Femur (tissue), 1 donor: Measurements from ENCODE around the gene RAB13.
A peak's percentile ranks its signal among the peaks of the same experiment; 100 is the strongest.

Experiments
- DNase-seq: peaks from one replicate; pipeline ENCODE4 v3.0.0-alpha.2; 2017

Gene RAB13

DNA sequence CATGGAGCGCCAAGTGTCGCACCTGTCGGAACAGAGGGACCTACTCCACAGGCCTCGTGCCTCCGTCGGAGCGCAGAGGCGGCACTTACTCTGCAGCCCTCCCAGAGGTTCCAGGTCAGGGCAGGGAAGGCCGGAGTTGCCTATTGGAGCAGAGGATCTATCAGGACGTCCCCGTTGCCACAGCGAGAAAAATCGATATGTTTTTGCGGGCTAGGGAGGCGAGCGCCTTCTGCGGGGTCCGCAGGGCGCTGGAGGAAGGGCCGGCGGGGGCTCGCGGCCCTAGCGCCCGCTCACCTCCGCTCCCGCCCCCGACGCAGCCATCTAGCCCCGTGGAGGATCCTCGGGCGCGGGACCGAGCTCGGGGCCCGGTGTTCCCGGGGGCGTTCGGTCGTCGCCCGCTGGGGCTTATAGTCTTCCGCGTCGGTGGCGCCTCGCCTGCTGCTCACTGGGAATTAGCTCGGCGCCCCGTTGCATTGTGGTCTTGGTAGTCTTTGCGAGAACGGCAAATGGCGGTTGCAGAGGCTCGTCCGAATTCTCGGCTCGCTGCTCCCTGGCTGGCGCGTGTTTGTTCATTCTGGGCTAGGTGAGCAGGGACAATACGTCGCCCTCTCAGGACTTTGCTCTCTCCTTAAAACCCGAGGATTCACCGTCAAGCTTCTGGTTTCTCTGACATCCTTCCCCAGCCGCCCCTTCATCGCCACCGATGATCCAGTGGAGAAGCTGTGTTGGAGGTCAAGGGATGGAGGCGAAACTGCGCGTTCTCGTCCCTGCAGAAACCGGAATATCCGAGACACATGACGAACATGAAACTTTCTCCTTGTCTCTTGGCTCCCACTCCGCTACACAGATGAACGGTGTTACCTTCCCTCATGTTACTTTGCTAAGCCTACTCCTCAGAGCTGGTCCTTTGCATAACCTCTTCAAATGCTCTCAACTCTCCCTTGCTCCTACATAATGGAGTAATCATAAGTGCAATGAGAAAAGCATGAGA is 8.6 kb downstream of the RAB13 start, which contains the start of gene JTB:
Gene JTB (minus strand): TSS at position 425 of the 991 bp plus-strand sequence. CDS start 422 bp downstream, at position 3.
- peak; percentile 92 for DNase-seq

DNA sequence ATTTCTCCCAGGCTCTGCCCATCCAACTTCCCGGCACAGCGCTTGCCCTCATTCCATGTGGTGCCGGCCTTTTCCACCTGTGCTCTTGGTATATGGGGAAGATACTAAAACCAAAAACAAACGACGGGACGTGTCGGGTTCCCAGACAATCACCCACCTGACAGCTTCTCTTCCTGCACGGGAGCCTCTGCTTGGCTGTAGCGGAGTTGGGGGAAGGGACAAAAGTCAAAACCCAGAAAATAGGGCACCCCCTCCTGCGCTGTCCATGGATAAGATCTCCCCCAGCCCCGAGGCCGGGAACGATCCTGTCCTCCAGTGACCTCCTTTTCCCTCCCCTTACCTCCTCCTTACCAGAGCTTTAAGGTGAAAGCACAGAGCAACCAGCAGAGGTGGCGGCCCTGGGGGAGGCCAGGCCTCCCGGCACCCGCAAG is 9.3 kb downstream of the RAB13 start:
- DNase-seq: no peak

DNA sequence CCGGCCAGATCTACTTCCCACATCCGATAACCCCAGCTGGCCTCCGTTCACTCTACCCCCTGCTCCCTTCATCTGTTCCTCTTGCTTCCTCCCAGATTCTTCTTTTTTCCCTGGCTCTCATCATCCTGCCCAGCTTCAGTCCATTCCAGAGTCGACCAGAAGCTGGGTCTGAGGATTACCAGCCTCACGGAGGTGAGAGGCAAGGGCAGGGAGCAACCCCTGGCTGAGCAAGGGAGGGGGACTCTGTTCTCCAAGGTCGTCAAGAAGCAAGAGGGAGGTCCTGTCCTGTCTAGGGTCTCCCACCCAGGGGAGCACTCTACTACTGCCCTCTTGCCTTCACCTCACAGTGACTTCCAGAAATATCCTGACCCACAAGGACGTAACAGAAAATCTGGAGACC is 12.6 kb downstream of the RAB13 start:
- no peak for DNase-seq

DNA sequence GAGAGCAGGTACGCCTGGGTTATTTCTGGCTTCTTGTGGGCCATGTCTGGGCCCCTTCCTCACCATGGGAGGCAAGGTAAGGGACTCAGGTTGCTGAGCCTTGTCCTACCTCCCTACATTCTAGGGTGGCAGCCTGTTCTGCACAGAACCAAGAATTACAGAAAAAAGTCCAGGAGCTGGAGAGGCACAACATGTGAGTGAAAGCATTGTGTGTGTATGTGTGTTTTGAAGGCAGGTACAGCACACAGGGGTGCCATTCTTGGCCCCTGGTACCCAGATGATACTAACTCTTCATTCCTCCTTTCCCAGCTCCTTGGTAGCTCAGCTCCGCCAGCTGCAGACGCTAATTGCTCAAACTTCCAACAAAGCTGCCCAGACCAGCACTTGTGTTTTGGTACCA is 13.1 kb downstream of the RAB13 start:
- no peak for DNase-seq

DNA sequence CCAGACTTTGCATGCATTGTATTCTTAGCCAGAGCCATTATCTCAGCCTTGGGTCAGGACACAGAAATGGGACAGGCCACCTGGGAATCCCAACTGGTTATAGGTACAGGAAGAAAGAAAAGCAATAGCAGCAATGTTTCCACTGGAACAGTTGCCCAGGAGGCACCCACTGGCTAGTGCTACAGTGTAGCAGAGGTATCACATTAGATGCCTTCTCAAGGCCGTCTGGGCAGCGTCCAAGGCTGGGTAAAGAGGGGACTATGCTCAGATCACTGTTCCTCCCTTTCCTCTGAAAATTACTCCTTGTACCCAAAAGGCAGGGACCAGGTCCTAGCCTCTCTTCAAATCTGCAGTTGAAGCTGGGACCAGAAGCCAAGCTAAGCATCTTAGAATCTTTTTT is 15.8 kb downstream of the RAB13 start:
- no peak for DNase-seq

DNA sequence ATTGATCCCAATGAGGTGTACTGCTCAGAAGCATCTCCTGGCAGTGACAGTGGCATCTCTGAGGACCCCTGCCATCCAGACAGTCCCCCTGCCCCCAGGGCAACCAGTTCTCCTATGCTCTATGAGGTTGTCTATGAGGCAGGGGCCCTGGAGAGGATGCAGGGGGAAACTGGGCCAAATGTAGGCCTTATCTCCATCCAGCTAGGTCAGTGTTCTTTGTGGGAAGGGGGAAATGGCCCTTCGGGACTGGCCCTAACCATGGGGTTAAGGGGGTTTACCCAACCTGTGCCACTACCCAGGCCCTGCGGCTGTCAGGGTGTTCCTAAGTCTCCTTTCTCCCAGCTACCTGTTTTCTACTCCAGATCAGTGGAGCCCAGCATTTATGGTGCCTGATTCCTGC is 17.2 kb downstream of the RAB13 start:
- no peak for DNase-seq

DNA sequence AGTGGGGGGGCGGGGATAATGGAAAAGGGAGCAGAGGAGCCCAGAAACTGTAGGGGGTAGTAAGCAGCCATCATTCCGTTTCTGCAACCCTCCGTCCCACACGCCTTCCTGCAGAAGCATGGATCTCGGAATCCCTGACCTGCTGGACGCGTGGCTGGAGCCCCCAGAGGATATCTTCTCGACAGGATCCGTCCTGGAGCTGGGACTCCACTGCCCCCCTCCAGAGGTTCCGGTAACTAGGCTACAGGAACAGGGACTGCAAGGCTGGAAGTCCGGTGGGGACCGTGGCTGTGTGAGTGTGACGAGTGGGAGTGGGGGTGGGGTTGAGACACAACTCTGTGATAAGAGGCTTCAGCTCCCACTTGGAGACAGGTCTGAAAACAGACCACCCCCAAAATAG is 17.7 kb downstream of the RAB13 start:
- no peak for DNase-seq

DNA sequence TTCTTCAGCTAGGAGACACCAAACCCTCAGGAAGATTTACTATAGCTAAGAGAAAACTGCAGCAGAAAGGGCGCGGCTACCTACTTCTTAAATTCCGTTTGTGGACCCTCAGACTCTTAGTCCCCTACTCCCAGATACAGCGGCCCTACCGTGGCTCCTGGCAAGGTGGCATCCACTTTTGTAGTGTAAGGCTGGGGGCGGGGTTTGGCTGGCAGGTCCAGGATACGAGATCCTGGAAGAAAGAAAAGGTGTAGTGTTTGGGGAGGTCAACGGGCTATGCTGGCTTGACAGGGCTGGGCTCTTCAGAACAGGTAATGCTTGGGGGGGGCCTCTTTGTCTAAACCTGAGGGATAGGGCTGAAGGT is 18.2 kb downstream of the RAB13 start:
- DNase-seq: no peak

DNA sequence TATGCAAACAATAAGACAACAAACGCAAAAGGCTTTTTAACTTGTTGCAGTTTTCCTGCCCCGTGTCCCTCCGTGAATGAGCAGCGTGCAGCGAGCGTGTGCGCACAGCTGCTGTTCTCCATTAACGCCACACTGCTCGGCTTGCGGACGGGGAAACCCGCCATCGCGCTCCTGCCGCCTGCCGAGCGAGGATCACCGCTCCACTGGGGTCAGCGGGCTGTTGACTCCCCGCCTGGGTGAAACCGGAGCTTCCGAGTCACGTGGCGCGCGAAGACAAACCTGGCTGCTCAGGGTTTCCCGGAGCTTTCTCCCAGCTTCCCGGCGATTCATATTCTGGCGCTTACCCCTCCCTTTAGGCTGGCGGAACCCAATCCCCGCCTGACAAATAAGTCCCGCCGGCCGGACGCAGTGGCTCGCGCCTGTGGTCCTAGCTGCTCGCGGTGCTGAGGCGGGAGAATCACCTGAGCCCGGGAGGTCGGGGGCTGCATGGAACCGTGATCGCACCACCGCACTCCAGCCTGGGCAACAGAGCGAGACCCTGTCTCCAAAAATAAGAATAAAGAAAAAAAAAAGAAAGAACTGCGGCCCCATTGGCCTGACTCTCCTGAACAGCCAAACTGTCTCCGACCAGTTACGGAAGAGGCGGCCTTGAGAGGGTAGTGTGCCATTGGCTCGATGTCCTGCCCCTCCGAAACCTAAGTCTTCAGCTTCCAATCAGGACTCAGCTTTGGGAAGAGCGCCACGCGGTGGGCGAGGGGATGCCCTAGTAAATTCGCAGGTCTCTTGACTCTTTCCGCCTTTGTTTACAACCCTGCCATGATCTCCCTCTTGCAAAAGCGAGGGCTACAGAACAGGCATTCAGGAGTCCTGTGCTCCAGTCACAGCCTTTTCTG is 18.8 kb downstream of the RAB13 start, which contains the start of gene CREB3L4:
Gene CREB3L4 (plus strand): TSS at position 796 of the 893 bp plus-strand sequence. CDS start 624 bp downstream, outside the sequence.
- DNase-seq: peak; percentile 96

DNA sequence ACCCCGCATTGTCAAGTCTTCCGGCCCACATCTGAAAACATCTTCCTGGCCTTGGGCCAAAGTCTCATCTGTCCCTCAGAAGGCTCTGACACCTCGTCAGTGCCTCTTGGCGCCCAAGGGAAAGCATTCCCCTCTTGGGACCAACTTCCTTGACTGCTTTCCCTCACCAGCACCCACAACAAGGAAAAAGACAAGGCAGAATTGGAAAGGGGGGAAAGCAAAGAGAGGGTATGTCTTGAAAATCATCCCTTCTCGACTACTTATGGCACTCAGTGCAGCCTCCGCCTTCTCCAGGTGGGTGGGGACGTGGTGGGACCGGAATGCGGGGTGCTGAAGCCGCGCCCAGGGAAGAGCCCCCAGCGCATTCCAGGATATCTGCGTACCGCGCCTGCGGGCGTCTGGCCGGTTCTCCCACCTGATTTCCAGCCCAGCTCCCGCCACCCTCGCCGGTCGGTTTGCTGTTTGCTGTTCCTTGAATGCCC is 22.2 kb downstream of the RAB13 start:
- peak; percentile 56 for DNase-seq

DNA sequence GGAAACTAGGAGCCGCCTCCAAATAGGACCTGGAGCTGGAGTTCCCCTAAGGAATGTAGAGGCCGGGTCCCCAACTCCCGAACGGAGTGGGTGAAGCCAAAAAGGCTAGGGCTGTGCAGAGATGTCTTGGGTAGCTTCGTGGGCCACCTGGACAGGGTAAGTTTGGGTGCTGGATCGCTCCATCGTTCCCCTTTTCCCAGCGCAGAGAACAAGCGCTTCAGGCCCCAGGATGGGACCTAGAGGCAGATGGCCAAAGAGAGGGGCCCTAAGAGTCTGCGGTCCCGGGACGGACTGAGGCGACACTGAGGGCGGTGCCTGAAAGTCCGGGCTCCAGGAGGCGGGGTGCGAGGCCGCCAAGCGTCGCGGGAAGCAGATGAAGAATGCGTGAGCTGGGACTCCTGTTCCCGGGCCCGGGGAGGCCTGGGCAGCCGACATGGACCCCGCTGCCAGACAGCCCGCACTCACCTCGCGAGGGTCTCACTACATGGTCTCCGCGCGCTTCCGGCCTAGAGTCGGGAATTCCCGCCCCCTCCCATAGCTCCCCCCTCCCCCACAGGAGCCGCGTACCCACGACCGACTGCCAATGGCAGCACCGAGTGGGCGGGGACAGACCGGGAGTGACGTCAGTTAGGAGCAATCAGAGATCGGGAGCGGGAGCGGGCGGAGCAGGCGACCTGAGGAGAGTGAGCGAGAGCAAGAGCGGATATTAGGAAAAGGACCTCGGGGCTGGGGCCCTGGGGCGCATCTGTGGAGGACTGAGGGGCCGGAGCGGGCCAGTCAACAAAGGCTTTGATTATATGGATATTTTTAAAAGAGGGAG is 22.9 kb downstream of the RAB13 start, which contains the start of gene SLC39A1:
Gene SLC39A1 (minus strand): TSS at position 508 of the 820 bp plus-strand sequence. CDS start 822 bp downstream, outside the sequence.
- peak; percentile 99 for DNase-seq

DNA sequence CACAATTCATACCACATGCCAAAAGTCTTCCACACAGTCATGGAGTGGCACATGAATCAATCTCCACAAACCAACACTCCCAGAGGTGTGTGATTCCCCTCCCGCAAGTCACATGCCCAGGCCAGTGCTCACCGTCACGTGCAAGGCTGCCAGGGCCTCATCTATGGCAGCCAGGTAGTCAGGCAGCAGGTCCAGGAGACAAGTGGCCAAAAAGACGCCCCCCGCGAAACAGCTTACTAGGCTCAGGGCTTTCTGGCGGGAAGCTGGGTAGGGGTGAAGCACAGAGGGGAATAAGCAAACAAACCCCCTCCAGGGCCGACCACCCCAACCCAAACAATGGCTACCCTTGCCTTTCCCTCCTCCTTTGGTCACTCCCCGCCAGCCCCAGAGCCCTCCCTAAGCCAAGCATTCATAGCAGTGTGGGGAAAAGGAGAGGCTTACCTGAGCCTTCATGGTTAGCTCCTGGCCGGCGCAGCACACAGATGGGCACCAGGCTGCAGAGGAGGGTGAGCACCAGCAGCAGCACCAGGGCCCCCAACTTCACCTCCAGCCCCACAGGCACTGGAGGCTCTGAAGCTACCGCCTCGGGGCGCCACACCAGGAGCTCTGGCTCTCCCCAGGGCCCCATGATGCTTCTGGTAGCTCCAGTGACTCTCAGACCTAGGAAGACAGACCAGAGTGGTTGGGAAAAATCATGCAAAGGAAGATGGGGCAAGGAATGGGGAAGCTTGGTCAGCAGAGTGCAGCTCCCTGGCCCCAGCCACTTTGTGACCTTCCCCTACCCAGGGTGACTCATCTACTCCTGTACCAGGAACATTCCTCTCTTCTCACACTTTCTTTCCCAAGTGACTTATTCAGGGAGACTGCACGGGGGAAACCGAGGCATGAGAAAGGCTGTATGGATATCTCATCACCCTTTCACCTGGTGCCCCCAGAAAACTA is 23.8 kb downstream of the RAB13 start:
- no peak for DNase-seq

DNA sequence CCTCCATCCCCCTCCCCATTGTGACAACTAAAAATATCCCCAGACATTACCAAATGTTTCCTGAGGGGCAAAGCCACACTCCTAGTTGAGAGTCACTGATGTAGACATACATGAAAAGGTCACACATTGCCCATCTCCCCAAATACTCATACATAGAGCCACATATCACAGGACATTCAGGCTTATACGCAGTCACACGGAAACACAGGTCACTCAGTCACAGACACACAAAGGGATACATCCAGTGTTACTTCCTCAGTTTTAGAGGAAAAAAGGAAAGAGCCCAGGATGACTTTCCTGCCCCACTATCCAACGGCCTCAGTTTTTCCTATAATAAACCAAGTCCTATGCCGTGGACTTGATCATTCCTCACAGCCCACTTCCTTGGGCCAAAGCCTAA is 24.7 kb downstream of the RAB13 start:
- no peak for DNase-seq

DNA sequence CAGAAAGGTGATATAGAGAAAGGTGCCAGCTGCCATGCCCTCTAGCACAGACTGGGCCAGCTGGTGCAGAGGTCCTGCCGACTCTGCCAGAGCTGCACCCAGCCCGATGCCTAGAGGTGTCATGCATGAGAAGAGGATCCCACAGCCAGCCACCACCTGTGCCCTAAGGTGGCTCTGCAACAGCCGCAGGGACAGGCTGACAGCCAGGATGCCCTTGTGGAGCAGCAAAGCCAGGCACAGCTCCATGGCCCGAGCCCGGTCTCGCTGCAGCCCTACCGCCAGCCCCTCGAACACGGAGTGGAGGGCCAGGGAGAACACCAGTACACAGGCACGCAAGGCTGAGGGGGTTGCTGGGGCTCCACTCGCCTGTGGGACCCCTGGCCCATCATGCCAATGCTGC is 25.9 kb downstream of the RAB13 start:
- no peak for DNase-seq

DNA sequence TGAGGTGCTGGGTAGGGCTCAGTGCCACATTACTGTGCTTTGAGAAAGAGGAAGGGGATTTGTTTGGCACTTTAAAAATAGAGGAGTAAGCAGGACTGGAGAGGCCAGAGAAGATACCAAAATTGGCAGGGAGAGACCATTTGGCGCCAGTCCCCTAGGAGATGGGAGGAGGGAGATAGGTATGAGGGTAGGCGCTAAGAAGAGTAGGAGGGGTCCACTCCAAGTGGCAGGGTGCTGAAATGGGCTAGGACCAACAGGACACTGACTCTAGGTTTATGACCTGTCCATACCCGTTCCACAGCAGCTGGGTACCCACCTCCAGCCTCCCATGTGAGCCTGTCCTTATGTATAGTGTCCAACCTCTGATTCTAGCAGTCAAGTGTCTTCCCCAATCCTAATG is 26.7 kb downstream of the RAB13 start:
- DNase-seq: no peak

DNA sequence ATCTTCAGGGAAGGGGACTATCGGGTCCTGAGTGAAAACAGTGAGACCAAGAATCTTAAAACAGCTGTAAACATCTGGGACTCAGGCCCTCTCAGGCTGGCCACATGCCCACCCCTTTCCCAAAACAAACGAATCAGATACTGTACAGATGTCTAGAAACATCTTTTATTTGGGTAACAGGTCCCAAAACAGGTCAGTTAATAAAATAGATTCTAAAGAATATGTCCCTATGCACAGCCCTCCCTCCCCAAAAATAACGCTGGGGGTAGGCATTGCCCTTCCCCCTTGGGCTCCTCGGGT is 27.2 kb downstream of the RAB13 start:
- DNase-seq: no peak

DNA sequence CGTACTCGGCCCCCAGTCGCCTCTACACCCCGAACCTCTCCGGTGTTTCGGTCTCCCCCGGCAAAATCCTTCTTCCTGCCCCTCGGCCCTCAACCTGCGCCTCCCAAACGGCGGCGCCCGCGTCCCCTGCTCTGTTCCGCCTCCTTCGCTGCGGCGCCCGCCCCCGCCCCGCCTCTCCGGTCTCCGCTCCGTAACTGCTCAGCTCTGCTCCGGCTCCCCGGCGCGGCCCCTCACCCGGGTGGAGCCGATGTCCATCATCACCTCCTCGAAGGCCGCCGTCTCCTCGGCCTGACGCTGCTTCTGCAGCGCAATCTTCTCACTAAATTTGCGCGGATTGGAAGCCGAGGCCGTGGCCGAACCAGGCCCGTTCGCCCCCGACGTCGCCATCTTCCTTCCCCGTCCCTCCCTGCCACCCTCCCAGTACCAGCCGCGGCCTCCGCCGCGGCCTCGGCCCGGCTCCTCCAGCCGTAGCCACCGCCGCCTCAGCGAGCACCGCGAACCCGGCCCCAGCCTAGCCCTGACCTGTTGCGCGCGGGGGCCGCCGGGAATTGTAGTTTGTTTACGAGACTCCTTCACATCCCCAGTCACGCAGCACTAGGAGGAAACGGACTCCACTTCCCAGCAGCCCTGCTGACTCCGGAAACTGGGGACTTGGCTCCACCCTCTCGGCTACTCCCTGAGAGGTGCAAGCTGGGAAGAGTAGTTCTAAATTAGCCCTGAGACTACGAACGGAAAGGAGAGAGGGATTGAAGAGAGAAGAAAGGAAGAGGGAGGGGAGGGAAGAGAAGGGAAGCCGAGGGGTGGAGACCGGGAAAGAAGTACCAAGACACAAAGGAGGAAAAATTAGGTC is 27.8 kb downstream of the RAB13 start, which contains the start of gene CRTC2:
Gene CRTC2 (minus strand): TSS at position 502 of the 850 bp plus-strand sequence. CDS start 115 bp downstream, at position 387.
- peak; percentile 99 for DNase-seq

DNA sequence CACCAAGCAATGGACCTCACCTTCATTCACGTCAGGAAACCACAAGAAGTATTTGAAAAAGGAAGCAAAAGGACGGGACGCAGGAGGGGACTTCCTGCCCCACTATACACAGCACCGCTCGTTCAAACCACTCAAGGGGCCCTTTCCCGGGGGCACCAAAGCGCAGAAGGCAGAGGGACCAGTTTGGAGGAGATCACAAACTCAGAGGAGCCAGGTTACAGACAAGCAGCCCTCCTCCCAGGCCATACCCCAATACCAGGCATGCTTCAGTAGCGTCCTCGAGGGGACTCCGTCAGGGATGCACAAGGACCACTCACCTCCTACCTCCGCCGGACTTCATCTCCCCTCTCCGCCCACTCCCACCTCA is 28.4 kb downstream of the RAB13 start:
- DNase-seq: no peak

DNA sequence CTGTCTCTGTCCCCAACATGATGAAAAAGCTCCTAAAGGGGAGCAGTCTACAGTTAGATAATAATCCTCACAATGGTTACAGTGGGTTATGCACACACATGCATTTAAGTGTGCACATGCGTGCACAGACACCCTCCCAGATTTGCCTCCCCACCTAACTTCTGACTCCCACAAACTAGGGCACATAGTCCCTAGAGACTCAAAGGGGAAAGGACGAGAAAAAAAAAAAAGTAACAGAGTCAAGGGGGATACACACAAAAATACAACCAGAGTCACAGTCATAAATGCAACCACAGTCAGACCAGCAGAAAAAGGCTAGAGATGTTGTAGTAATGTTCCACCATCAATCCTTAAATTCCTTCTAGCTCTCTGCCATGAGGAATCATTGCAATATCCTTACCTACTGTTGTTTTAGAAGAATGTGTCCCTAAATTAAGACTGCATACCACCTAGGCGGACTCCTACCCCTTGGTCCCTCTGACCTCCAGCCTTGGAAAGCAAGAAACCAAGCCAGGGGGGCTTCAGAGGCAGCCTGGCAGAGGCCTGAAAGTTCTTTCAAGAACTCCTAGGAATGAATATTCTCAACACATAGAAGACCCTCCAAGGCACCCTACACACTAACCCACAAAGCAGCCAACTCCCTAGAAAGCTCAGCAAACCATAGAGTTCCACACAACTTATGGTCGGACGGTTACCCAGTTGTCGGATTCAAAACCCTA is 29.0 kb downstream of the RAB13 start:
- DNase-seq: no peak
